Caco-2 (cell line): ENCODE data around the gene DOCK4. TPM values are rescaled to one million over a fixed set of nuclear protein-coding genes. Genes with fewer than 3 reads are reported as not detected.

Experiments used
- BruUV-seq: library from RNA; stranded (reverse); fragments of 400-500 nt; replicated peaks from 2 replicates; lab custom pipeline; 2021; lab: Mats Ljungman, UMichigan
- CTCF ChIA-PET: fragments of 300-600 bp; sonication (Branson Sonifier 250); formaldehyde crosslinking; loops from one replicate; lab custom pipeline; 2022; ENCODE audit warnings: antibody characterized with exemption; lab: Charles Lee
- POLR2A ChIA-PET: fragments of 300-600 bp; sonication (Branson Sonifier 250); formaldehyde crosslinking; loops from one replicate; lab custom pipeline; 2022; ENCODE audit warnings: antibody characterized with exemption; lab: Charles Lee
- DNase-seq, 2 experiments: peaks; one replicate each; pipeline versions ENCODE4 v3.0.0 to v3.0.0-alpha.2; 2020 to 2022
- H3K27me3 ChIP-seq: replicated peaks from 2 replicates; pipeline ENCODE4 v1.6.0; 2011; ENCODE audit warnings: low read length; ENCODE audit not compliant: control insufficient read depth, insufficient read depth
- H3K36me3 ChIP-seq: 2 replicates; pipeline ENCODE4 v1.5.1; 2011; ENCODE audit warnings: low read length; ENCODE audit not compliant: control insufficient read depth, insufficient read depth
- H3K4me1 ChIP-seq: fragments of 250-450 bp; sonication (Bioruptor Pico); 2 replicates; pipeline ENCODE4 v1.5.1; 2020; ENCODE audit warnings: mild to moderate bottlenecking
- H3K4me3 ChIP-seq: 2 replicates; pipeline ENCODE4 v1.5.1; 2011; ENCODE audit warnings: low read depth, mild to moderate bottlenecking, control low read depth, low read length
- H3K9me3 ChIP-seq: fragments of 250-450 bp; sonication (Bioruptor Pico); 2 replicates; pipeline ENCODE4 v1.5.1; 2020; ENCODE audit warnings: mild to moderate bottlenecking, moderate library complexity
- H3K27ac Mint-ChIP-seq: one replicate; pipeline ENCODE4 v1.8.0; 2022; ENCODE audit warnings: mixed read lengths; ENCODE audit not compliant: unreplicated experiment
- H3K27me3 Mint-ChIP-seq: one replicate; pipeline ENCODE4 v1.8.0; 2022; ENCODE audit warnings: mixed read lengths; ENCODE audit not compliant: insufficient read depth, unreplicated experiment
- H3K36me3 Mint-ChIP-seq: one replicate; pipeline ENCODE4 v1.8.0; 2022; ENCODE audit warnings: mild to moderate bottlenecking, mixed read lengths; ENCODE audit not compliant: insufficient read depth, unreplicated experiment
- H3K4me1 Mint-ChIP-seq: one replicate; pipeline ENCODE4 v1.8.0; 2022; ENCODE audit warnings: low read depth, mixed read lengths; ENCODE audit not compliant: unreplicated experiment
- H3K4me3 Mint-ChIP-seq: one replicate; pipeline ENCODE4 v1.8.0; 2022; ENCODE audit warnings: mild to moderate bottlenecking, moderate library complexity, mixed read lengths; ENCODE audit not compliant: unreplicated experiment
- H3K9me3 Mint-ChIP-seq: one replicate; pipeline ENCODE4 v1.8.0; 2022; ENCODE audit warnings: mixed read lengths; ENCODE audit not compliant: unreplicated experiment
- intact Hi-C: fragments of 100-400 bp; cut with micrococcal nuclease; formaldehyde crosslinking; loops from one replicate; pipeline ENCODE4 v1.10.0; 2022; ENCODE audit not compliant: unreplicated experiment
- total RNA-seq: library from RNA; stranded (reverse); gene quantifications from 2 replicates; pipeline ENCODE4 v1.2.3, GENCODE V29; 2022
- TF ChIP-seq, protein P1 (sequence below), 2 experiments: fragments of 200-600 bp in 1 of 2; IDR thresholded peaks; 1 replicate in 1 of 2; 2 replicates in 1 of 2; pipeline versions ENCODE4 v1.5.1 to v1.8.0; 2011 to 2022; ENCODE audit warnings: antibody characterized with exemption in 1 of 2, control low read depth in 1 of 2, inconsistent platforms in 1 of 2, low read depth in 1 of 2, low read length in 1 of 2, mild to moderate bottlenecking in 1 of 2, moderate library complexity in 1 of 2; ENCODE audit not compliant: insufficient read depth in 1 of 2, severe bottlenecking in 1 of 2, unreplicated experiment in 1 of 2

The DOCK4 gene
- total RNA-seq, 1 experiment from 2014 or later = 2.0 TPM

DNA sequence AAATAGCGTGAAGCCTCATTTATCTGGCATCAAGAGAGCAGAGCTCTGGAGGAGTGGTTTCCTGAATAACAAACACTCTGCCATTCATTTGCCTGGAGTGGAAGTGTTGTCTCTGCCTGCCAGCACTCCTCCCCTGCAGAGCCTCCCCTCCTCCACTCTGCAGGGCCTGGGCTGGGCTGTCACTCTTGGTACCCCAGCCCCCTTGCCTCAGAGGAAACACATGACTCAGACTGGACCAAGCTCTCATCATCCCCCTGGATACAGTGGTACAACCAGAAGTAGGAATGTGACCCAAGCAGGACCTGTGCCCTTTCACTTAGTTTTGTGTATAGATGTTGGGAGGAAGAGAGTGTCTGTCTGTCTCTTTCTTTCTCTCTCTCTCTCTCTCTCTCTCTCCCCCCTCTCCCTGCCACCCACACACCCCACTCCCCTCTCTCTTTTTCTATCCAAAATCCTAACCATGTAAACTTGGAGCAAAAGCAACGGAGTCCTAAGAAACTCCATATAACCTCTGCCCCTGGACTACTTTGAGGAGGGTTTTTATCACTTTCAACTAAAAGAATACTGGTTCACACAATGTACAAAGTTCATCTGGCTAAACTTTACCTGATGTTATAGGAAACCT, 43.9 kb downstream of the DOCK4 start:
- BruUV-seq = no TSS peak
- Histone ChIP-seq H3K9me3 (no peaks in the 10 kb centered on the region), H3K4me3 (no peak overlapping the region), H3K27me3 (no peaks in the 10 kb centered on the region), H3K4me1 (peaks cover 24% of the 10 kb centered on the region), H3K36me3 (no peaks in the 10 kb centered on the region)
- TF ChIP-seq, protein P1, sequence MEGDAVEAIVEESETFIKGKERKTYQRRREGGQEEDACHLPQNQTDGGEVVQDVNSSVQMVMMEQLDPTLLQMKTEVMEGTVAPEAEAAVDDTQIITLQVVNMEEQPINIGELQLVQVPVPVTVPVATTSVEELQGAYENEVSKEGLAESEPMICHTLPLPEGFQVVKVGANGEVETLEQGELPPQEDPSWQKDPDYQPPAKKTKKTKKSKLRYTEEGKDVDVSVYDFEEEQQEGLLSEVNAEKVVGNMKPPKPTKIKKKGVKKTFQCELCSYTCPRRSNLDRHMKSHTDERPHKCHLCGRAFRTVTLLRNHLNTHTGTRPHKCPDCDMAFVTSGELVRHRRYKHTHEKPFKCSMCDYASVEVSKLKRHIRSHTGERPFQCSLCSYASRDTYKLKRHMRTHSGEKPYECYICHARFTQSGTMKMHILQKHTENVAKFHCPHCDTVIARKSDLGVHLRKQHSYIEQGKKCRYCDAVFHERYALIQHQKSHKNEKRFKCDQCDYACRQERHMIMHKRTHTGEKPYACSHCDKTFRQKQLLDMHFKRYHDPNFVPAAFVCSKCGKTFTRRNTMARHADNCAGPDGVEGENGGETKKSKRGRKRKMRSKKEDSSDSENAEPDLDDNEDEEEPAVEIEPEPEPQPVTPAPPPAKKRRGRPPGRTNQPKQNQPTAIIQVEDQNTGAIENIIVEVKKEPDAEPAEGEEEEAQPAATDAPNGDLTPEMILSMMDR (IDR thresholded peaks at IDR 0.05; ENCODE audit: insufficient read depth in 1 of 2, low read depth in 1 of 2, low read length in 1 of 2, severe bottlenecking in 1 of 2, unreplicated experiment in 1 of 2) = no peak
- no peaks in the 10 kb centered on the region for H3K27me3 Mint-ChIP-seq
- no peaks in the 10 kb centered on the region for H3K36me3 Mint-ChIP-seq
- H3K9me3 Mint-ChIP-seq = no peaks in the 10 kb centered on the region
- POLR2A ChIA-PET = no interaction called here
- intact Hi-C loops = loop anchor here (5.0 kb wide), 1 partner anchor 45 kb away; the partner anchor contains the start of genes DOCK4 and ZNF277
- no peak overlapping the region for H3K27ac Mint-ChIP-seq
- CTCF ChIA-PET = no interaction called here
- DNase-seq = peak; percentile 14 to 39
- peaks cover 7% of the 10 kb centered on the region for H3K4me1 Mint-ChIP-seq
- H3K4me3 Mint-ChIP-seq = no peak overlapping the region

DNA sequence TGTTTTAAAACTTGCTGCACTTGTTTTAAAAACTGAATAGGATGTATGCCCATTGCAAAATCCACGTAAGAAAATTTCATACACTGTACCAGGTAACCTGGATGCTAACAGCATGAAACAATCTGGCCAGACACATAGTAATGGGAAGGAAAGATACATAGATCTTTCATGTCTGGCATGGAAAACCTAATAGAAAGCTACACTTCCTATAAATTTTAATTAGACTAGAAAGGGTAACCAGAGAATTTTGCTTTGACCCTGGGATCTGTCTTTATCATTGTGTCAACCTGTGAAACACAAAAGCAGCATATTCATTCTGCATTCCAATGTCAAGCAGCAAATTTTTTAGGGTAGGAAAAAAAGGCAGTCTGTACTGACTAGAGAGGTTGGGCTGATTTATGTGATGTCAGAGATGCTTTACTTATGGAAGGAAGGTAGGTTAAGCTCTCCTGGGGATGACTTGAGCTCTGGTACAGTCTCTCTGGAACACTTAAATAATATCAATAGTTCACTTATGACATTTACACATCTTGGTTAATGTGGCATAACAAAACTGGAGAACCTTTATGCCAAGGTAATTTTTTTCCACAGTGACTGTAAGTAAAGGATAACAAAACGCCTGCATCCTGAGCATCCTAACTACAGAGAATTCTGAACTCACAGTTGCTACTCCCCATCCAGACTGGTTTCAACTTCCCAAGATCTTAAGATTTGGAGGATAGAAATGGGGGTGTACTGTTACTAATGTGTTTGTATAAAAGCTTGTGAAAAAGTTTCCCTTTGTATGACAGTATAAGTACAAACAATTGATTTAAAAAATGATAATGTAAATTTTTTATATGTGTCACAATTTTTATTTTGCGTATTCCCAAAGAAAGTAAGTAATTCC, 44.7 kb downstream of the DOCK4 start:
- Histone ChIP-seq H3K27me3 (no peaks in the 10 kb centered on the region), H3K9me3 (no peaks in the 10 kb centered on the region), H3K4me1 (peaks cover 24% of the 10 kb centered on the region), H3K4me3 (no peak overlapping the region), H3K36me3 (no peaks in the 10 kb centered on the region)
- POLR2A ChIA-PET = no interaction called here
- H3K9me3 Mint-ChIP-seq = no peaks in the 10 kb centered on the region
- H3K4me3 Mint-ChIP-seq = no peak overlapping the region
- CTCF ChIA-PET = no interaction called here
- peaks cover 7% of the 10 kb centered on the region for H3K4me1 Mint-ChIP-seq
- H3K27ac Mint-ChIP-seq = no peak overlapping the region
- H3K36me3 Mint-ChIP-seq = no peaks in the 10 kb centered on the region
- TF ChIP-seq, protein P1 (IDR thresholded peaks at IDR 0.05; ENCODE audit: insufficient read depth in 1 of 2, low read depth in 1 of 2, low read length in 1 of 2, severe bottlenecking in 1 of 2, unreplicated experiment in 1 of 2) = no peak
- no peak for DNase-seq
- intact Hi-C loops = loop anchor here (5.0 kb wide), 1 partner anchor 46 kb away; the partner anchor contains the start of genes DOCK4 and ZNF277
- BruUV-seq = no TSS peak
- H3K27me3 Mint-ChIP-seq = no peaks in the 10 kb centered on the region

DNA sequence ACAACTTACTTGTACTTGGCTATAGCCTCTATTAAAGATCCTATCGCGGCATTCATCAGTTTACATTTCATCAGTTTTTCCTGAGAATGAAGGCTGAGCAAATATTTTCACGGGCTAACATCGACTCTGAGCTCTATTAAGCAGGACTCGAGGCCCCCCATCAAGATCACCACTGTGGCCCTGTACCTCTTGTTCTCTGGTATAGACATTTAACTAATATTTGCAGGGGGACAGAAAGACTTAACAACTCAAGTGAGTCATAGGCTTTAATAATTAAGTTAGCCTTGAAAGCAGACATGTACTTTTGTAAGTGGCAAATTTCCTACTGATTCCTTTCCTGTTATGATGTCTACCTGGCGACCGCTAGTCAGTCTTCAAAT, 45.4 kb downstream of the DOCK4 start:
- H3K4me1 Mint-ChIP-seq = peaks cover 7% of the 10 kb centered on the region
- H3K27ac Mint-ChIP-seq = no peak overlapping the region
- H3K4me1 ChIP-seq = peaks cover 24% of the 10 kb centered on the region
- POLR2A ChIA-PET = no interaction called here
- H3K4me3 ChIP-seq = no peak overlapping the region
- H3K36me3 ChIP-seq = no peaks in the 10 kb centered on the region
- no peaks in the 10 kb centered on the region for H3K36me3 Mint-ChIP-seq
- H3K27me3 Mint-ChIP-seq = no peaks in the 10 kb centered on the region
- CTCF ChIA-PET = no interaction called here
- no TSS peak for BruUV-seq
- no peaks in the 10 kb centered on the region for H3K9me3 ChIP-seq
- no peak for DNase-seq
- H3K9me3 Mint-ChIP-seq = no peaks in the 10 kb centered on the region
- intact Hi-C loops = loop anchor here (5.0 kb wide), 1 partner anchor 47 kb away; the partner anchor contains the start of genes DOCK4 and ZNF277
- H3K27me3 ChIP-seq = no peaks in the 10 kb centered on the region
- H3K4me3 Mint-ChIP-seq = no peak overlapping the region
- TF ChIP-seq, protein P1 (IDR thresholded peaks at IDR 0.05; ENCODE audit: insufficient read depth in 1 of 2, low read depth in 1 of 2, low read length in 1 of 2, severe bottlenecking in 1 of 2, unreplicated experiment in 1 of 2) = no peak
